WTC11 (cell line): ENCODE measurements around the gene SHISA7. TPM values are rescaled to one million over a fixed set of nuclear protein-coding genes. Genes with fewer than 3 reads are reported as not detected.

Source experiments
- ATAC-seq: fragments of 200-7000 bp; cut with Tn5 transposase; 2 replicates; pipeline ENCODE4 v1.10.0; 2021; ENCODE audit warnings: mild to moderate bottlenecking, moderate library complexity
- CTCF ChIA-PET: fragments of 300-600 bp; sonication (Branson Sonifier 250); formaldehyde crosslinking; loops from one replicate; lab custom pipeline; 2021; ENCODE audit warnings: antibody characterized with exemption; lab: Charles Lee
- POLR2A ChIA-PET: fragments of 350-600 bp; sonication (Branson Sonifier 250); formaldehyde crosslinking; loops from one replicate; lab custom pipeline; 2021; ENCODE audit warnings: antibody characterized with exemption; lab: Charles Lee
- DNase-seq: peaks from one replicate; pipeline ENCODE4 v3.0.0; 2021; ENCODE audit warnings: low spot score
- H3K27ac Mint-ChIP-seq: 2 replicates; pipeline ENCODE4 v1.8.0; 2021; ENCODE audit warnings: mixed read lengths
- H3K27me3 Mint-ChIP-seq: 2 replicates; pipeline ENCODE4 v1.8.0; 2021; ENCODE audit warnings: low read depth, mild to moderate bottlenecking, moderate library complexity, mixed read lengths
- H3K36me3 Mint-ChIP-seq: 2 replicates; pipeline ENCODE4 v1.8.0; 2021; ENCODE audit warnings: mixed read lengths
- H3K4me1 Mint-ChIP-seq: 2 replicates; pipeline ENCODE4 v1.8.0; 2022; ENCODE audit warnings: mixed read lengths
- H3K4me3 Mint-ChIP-seq: 2 replicates; pipeline ENCODE4 v1.8.0; 2021; ENCODE audit warnings: mild to moderate bottlenecking, moderate library complexity, mixed read lengths
- H3K9me3 Mint-ChIP-seq: 2 replicates; pipeline ENCODE4 v1.8.0; 2021; ENCODE audit warnings: mixed read lengths
- ATF1 ChIP-seq: sonication (generic); formaldehyde crosslinking; IDR thresholded peaks from 2 replicates; pipeline ENCODE4 v1.8.1; 2023; ENCODE audit warnings: mild to moderate bottlenecking, moderate library complexity, missing genetic modification reagents
- CREB1 ChIP-seq: sonication (generic); formaldehyde crosslinking; IDR thresholded peaks from 2 replicates; pipeline ENCODE4 v1.8.0; 2023; ENCODE audit warnings: mild to moderate bottlenecking, missing genetic modification reagents
- GRHL2 ChIP-seq: fragments of 250-450 bp; sonication (Bioruptor Pico); IDR thresholded peaks from 2 replicates; pipeline ENCODE4 v1.8.0; 2022; ENCODE audit warnings: mild to moderate bottlenecking, moderate library complexity; ENCODE audit not compliant: insufficient replicate concordance, severe bottlenecking
- KAT7 ChIP-seq: sonication (generic); formaldehyde crosslinking; IDR thresholded peaks from 2 replicates; pipeline ENCODE4 v1.8.1; 2023; ENCODE audit warnings: missing genetic modification reagents, mild to moderate bottlenecking, borderline replicate concordance
- MLX ChIP-seq: sonication (generic); formaldehyde crosslinking; IDR thresholded peaks from 2 replicates; pipeline ENCODE4 v1.8.1; 2023; ENCODE audit warnings: mild to moderate bottlenecking, missing genetic modification reagents, moderate library complexity
- NR2C2 ChIP-seq: sonication (generic); formaldehyde crosslinking; IDR thresholded peaks from 2 replicates; pipeline ENCODE4 v1.8.0; 2022; ENCODE audit warnings: mild to moderate bottlenecking, missing genetic modification reagents
- ZNF232 ChIP-seq: sonication (generic); formaldehyde crosslinking; IDR thresholded peaks from 2 replicates; pipeline ENCODE4 v1.8.0; 2022; ENCODE audit warnings: mild to moderate bottlenecking, missing genetic modification reagents
- total RNA-seq: library from RNA; stranded (reverse); gene quantifications from 3 replicates; pipeline ENCODE4 v1.2.3, GENCODE V29; 2021
- TF ChIP-seq, protein P1 (sequence below): fragments of 250-450 bp; sonication (Bioruptor Pico); IDR thresholded peaks from 2 replicates; pipeline ENCODE4 v1.8.0; 2021; ENCODE audit warnings: mild to moderate bottlenecking
- TF ChIP-seq, protein P2 (sequence below): sonication (generic); formaldehyde crosslinking; IDR thresholded peaks from 2 replicates; pipeline ENCODE4 v1.8.0; 2022; ENCODE audit warnings: mild to moderate bottlenecking, missing genetic modification reagents
- TF ChIP-seq, protein P3 (sequence below): fragments of 250-450 bp; sonication (Bioruptor Pico); conservative IDR thresholded peaks from 2 replicates; pipeline ENCODE4 v1.9.0; 2021; ENCODE audit warnings: mild to moderate bottlenecking

The SHISA7 gene
- total RNA-seq, 1 experiment from 2014 or later, result 0.79 TPM

- TF ChIP-seq MLX (CRISPR knock-in tag), result no peak
- no peak for TF ChIP-seq CREB1
- TF ChIP-seq, protein P1, sequence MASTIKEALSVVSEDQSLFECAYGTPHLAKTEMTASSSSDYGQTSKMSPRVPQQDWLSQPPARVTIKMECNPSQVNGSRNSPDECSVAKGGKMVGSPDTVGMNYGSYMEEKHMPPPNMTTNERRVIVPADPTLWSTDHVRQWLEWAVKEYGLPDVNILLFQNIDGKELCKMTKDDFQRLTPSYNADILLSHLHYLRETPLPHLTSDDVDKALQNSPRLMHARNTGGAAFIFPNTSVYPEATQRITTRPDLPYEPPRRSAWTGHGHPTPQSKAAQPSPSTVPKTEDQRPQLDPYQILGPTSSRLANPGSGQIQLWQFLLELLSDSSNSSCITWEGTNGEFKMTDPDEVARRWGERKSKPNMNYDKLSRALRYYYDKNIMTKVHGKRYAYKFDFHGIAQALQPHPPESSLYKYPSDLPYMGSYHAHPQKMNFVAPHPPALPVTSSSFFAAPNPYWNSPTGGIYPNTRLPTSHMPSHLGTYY, result no peak
Observed at GRCh38 chr19:55486971-55487923, 44.1 kb upstream of the SHISA7 start (continued).

- ChIA-PET CTCF (interaction anchor here (0.9 to 13.5 kb wide), 7 partner anchors 18 to 340 kb away, joined by 3 to 96 read pairs (median 4); partner anchors contain the start of gene ISOC2), POLR2A (interaction anchor here (0.5 to 1.3 kb wide), 4 partner anchors 10 to 121 kb away, joined by 4 to 5 read pairs (median 4); partner anchors contain the start of gene ZNF628)
- H3K9me3 Mint-ChIP-seq, result no peaks in the 10 kb centered on the region
- peaks cover 19% of the 10 kb centered on the region for H3K4me1 Mint-ChIP-seq
- H3K4me3 Mint-ChIP-seq, result peak overlapping the region; percentile 82
- H3K36me3 Mint-ChIP-seq, result no peaks in the 10 kb centered on the region
- H3K27me3 Mint-ChIP-seq, result no peaks in the 10 kb centered on the region
- DNase-seq, result no peak
- no peak for ATAC-seq
- no peak for TF ChIP-seq GRHL2 (CRISPR knock-in tag)
- 0 out of 2 replicates have a peak, but pooled peaks have one; percentile 27 for TF ChIP-seq NR2C2
- H3K27ac Mint-ChIP-seq, result peak overlapping the region; percentile 87
Observed at GRCh38 chr19:55486043-55486970, 43.2 kb upstream of the SHISA7 start.

DNA sequence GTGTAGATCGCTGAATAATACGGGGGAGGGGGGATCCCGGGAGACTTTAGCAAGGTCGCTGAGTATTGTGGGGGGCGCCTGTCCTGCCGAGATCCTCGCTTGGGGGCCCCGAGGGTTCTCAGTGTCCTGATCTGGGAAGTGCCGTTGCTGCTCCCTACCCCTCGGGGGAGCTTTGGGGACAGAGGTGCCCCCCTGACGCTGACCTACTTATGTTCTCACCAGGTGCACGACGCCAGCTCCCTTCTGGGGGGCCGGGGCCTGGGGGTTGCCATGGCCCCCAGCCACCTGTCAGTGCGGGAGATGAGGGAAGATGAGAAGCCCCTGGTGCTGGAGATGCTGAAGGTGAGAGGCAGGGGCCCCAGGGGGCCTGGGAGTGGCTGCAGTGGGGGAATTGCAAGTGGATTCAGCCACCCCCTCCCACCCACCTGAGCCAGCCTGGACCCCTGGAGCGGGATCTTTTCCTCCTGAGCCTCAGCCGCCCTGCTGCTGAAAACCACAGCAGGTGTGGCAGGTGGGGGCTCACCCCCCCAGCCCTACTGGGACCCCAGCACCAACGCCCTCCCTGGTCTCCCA, 42.4 kb upstream of the SHISA7 start:
- peaks cover 20% of the 10 kb centered on the region for H3K4me1 Mint-ChIP-seq
- H3K27me3 Mint-ChIP-seq, result no peaks in the 10 kb centered on the region
- H3K27ac Mint-ChIP-seq, result peak overlapping the region; percentile 87
- no peaks in the 10 kb centered on the region for H3K9me3 Mint-ChIP-seq
- no peaks in the 10 kb centered on the region for H3K36me3 Mint-ChIP-seq
- no peak for ATAC-seq
- no peak for DNase-seq
- ChIA-PET POLR2A (interaction anchor here (0.5 to 1.3 kb wide), 5 partner anchors 9 to 162 kb away, joined by 3 to 11 read pairs (median 3); partner anchors contain the start of gene ZNF628), CTCF (interaction anchor here (1.0 to 13.5 kb wide), 5 partner anchors 9 to 147 kb away, joined by 3 to 96 read pairs (median 4); partner anchors contain the start of gene ISOC2)
- peak overlapping the region; percentile 82 for H3K4me3 Mint-ChIP-seq
- no peak for TF ChIP-seq ATF1 (CRISPR knock-in tag)
- no peak; the same call in 1 of the 2 replicates for TF ChIP-seq KAT7 (CRISPR knock-in tag)
- TF ChIP-seq, protein P2, sequence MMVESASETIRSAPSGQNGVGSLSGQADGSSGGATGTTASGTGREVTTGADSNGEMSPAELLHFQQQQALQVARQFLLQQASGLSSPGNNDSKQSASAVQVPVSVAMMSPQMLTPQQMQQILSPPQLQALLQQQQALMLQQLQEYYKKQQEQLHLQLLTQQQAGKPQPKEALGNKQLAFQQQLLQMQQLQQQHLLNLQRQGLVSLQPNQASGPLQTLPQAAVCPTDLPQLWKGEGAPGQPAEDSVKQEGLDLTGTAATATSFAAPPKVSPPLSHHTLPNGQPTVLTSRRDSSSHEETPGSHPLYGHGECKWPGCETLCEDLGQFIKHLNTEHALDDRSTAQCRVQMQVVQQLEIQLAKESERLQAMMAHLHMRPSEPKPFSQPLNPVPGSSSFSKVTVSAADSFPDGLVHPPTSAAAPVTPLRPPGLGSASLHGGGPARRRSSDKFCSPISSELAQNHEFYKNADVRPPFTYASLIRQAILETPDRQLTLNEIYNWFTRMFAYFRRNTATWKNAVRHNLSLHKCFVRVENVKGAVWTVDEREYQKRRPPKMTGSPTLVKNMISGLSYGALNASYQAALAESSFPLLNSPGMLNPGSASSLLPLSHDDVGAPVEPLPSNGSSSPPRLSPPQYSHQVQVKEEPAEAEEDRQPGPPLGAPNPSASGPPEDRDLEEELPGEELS (CRISPR knock-in tag), result 0 out of 2 replicates have a peak, but pooled peaks have one; percentile 29
- TF ChIP-seq, protein P3, sequence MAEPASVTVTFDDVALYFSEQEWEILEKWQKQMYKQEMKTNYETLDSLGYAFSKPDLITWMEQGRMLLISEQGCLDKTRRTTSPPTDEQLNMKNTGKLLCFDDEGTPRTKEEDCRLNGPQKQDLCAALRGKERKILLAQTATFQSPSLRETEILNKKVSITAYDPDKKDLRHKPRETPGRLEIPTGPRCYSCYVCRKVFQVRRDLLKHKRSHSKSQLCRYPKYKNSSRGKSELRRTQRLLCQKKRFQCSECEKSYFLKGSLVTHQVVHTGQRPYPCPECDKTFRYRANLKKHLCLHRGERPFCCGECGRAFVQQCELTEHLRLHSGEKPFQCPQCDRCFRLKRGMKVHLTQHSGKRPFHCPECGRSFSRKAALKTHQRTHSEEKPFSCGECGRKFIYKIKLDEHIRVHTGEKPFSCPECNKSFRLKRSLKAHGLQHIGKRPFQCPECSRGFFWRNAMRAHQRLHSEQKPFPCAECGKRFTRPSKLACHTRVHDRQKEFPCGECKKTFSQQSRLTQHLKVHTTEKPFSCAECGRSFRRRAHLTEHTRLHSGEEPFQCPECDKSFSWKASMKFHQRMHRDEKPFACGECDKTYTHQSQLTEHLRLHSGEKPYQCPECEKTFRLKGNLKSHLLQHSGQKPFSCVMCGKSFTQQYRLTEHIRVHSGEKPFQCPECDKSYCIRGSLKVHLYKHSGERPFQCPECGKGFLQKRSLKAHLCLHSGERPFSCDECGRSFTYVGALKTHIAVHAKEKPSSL (CRISPR knock-in tag), result no peak
- TF ChIP-seq ZNF232, result no peak
- TF ChIP-seq, all 79 proteins: peak for 1
